Neural crest cell (in vitro differentiated cells): ENCODE results near the gene SIM2. TPM values are rescaled to one million over a fixed set of nuclear protein-coding genes. Genes with fewer than 3 reads are reported as not detected.

Experiments
- DNase-seq: peaks from one replicate; pipeline ENCODE4 v3.0.0; 2021; ENCODE audit warnings: low read depth, mixed read lengths, low spot score
- H3K27ac Mint-ChIP-seq: one replicate; pipeline ENCODE4 v1.8.0; 2021; ENCODE audit warnings: mild to moderate bottlenecking, mixed read lengths; ENCODE audit not compliant: unreplicated experiment
- H3K27me3 Mint-ChIP-seq: 2 replicates; pipeline ENCODE4 v1.8.0; 2021; ENCODE audit warnings: low read depth, mild to moderate bottlenecking, mixed read lengths
- H3K36me3 Mint-ChIP-seq: 2 replicates; pipeline ENCODE4 v1.8.0; 2021; ENCODE audit warnings: low read depth, mild to moderate bottlenecking, mixed read lengths
- H3K4me1 Mint-ChIP-seq: 2 replicates; pipeline ENCODE4 v1.8.0; 2021; ENCODE audit warnings: mixed read lengths
- H3K4me3 Mint-ChIP-seq: one replicate; pipeline ENCODE4 v1.8.0; 2021; ENCODE audit warnings: mild to moderate bottlenecking, mixed read lengths
- H3K9me3 Mint-ChIP-seq: 2 replicates; pipeline ENCODE4 v1.8.0; 2021; ENCODE audit warnings: mixed read lengths
- total RNA-seq: library from RNA; stranded (reverse); gene quantifications from 2 replicates; pipeline ENCODE4 v1.2.1, GENCODE V29; 2021
- TF ChIP-seq, protein P1 (sequence below): fragments of 200-600 bp; sonication (generic); conservative IDR thresholded peaks from 2 replicates; pipeline ENCODE4 v1.5.0; 2021; ENCODE audit warnings: antibody characterized with exemption, mild to moderate bottlenecking

SIM2 gene
- total RNA-seq, 1 donor from 2014 or later: not detected

DNA sequence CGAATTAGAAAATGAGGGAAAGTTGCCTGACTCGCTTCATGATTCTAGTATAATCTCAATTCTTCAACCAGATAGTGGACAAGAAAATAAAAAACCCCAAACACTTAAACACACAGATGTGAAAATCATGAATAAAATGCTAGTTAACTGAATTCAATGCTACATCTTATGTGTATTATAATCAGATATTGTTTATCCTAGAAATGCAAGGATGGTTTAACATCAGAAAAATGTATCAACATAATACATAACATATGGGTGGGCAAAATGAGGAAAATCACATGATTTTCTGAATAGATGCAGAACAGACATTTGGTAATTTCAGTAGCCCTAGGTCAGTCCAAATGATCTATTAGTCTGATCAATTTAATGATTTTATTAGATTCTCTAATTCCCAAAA lies 97.2 kb downstream of the SIM2 start:
- Mint-ChIP-seq H3K9me3 (peaks cover 20% of the 10 kb centered on the region), H3K4me1 (no peaks in the 10 kb centered on the region), H3K4me3 (no peak overlapping the region), H3K27ac (no peak overlapping the region), H3K27me3 (no peaks in the 10 kb centered on the region), H3K36me3 (peaks cover 18% of the 10 kb centered on the region)
- TF ChIP-seq, protein P1, sequence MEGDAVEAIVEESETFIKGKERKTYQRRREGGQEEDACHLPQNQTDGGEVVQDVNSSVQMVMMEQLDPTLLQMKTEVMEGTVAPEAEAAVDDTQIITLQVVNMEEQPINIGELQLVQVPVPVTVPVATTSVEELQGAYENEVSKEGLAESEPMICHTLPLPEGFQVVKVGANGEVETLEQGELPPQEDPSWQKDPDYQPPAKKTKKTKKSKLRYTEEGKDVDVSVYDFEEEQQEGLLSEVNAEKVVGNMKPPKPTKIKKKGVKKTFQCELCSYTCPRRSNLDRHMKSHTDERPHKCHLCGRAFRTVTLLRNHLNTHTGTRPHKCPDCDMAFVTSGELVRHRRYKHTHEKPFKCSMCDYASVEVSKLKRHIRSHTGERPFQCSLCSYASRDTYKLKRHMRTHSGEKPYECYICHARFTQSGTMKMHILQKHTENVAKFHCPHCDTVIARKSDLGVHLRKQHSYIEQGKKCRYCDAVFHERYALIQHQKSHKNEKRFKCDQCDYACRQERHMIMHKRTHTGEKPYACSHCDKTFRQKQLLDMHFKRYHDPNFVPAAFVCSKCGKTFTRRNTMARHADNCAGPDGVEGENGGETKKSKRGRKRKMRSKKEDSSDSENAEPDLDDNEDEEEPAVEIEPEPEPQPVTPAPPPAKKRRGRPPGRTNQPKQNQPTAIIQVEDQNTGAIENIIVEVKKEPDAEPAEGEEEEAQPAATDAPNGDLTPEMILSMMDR: no peak
- no peak for DNase-seq

DNA sequence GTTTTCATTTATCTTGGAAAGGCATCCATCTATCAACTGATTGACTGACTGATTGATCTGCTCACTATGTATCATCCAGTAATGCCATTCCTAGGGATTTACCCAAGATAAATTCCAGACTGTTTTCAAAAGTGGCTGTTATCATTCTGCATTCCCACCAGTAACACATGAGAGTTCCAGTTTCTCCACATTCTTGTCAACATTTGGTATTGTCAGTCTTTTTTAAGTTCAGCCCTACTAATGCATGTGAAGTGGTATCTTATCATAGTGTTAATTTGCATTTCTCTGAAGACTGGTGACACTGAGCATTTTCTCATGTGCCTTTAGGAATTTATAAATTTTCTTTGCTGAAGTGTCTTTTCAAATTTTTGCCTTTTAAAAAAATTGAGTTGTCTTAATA lies 99.6 kb downstream of the SIM2 start:
- Mint-ChIP-seq H3K27ac (no peak overlapping the region), H3K4me1 (no peaks in the 10 kb centered on the region), H3K36me3 (peaks cover 18% of the 10 kb centered on the region), H3K9me3 (peaks cover 20% of the 10 kb centered on the region), H3K4me3 (no peak overlapping the region), H3K27me3 (no peaks in the 10 kb centered on the region)
- TF ChIP-seq, protein P1: no peak
- no peak for DNase-seq

Other genes with a start within 250 kb of the SIM2 start
- gene CLDN14, start 219.0 kb upstream of the SIM2 start, total RNA-seq: not detected in 2 replicates